ENCODE data around the gene LRRC4C. TPM values are rescaled to one million over a fixed set of nuclear protein-coding genes. Genes with fewer than 3 reads are reported as not detected.
A peak's percentile ranks its signal among the peaks of the same experiment; 100 is the strongest.

The LRRC4C gene
- total RNA-seq, 1 donor from 2014 or later = 5.5 TPM

DNA sequence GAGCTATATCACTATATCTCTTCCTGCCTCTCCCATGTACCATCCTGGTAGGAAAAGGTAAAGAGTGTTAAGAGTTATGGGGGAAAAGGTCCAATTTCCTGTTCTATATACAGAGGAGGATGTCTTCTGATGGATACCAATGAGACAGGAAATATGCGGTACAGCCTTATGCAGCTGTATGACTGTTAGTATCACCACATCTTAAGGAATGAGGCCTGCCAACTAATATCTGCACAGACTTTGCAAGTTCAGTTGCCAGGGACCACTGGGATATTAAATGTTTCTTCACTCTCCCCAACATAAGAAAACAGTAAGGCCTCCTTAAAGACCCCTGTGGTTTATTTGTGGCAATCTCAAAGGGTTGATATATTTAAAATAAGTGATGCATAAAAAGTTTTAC is 1182.5 kb downstream of the LRRC4C start:
- Mint-ChIP-seq H3K27me3 (ENCODE audit: low read depth) (no peaks in the 10 kb centered on the region), H3K4me1 (peaks cover 22% of the 10 kb centered on the region), H3K27ac (ENCODE audit: unreplicated experiment) (peak overlapping the region; percentile 23), H3K9me3 (no peaks in the 10 kb centered on the region), H3K4me3 (no peak overlapping the region), H3K36me3 (ENCODE audit: low read depth) (no peaks in the 10 kb centered on the region)
- DNase-seq (ENCODE audit: low read depth, low spot score) = no peak
- TF ChIP-seq, protein P1, sequence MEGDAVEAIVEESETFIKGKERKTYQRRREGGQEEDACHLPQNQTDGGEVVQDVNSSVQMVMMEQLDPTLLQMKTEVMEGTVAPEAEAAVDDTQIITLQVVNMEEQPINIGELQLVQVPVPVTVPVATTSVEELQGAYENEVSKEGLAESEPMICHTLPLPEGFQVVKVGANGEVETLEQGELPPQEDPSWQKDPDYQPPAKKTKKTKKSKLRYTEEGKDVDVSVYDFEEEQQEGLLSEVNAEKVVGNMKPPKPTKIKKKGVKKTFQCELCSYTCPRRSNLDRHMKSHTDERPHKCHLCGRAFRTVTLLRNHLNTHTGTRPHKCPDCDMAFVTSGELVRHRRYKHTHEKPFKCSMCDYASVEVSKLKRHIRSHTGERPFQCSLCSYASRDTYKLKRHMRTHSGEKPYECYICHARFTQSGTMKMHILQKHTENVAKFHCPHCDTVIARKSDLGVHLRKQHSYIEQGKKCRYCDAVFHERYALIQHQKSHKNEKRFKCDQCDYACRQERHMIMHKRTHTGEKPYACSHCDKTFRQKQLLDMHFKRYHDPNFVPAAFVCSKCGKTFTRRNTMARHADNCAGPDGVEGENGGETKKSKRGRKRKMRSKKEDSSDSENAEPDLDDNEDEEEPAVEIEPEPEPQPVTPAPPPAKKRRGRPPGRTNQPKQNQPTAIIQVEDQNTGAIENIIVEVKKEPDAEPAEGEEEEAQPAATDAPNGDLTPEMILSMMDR (conservative IDR thresholded peaks at IDR 0.05) = no peak

DNA sequence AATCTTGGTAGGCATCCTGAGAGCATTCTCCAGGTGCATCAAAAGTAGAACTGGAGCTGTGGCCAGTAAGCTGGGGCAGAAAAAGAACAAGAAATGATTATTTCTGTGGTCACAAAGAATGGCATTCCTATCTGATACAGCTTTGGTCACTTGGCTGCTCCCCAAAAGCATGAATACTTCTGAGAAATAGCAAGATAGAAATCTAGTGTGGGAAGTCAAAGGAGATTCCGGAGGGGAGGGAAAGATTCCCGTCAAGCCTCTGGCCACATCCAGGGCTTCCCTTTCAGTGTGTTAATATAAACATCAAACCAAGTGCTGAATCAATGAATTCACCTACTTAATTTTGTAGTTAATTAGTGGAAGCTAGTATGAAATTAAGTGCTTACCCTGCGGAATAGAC is 1185.4 kb downstream of the LRRC4C start:
- no peak for DNase-seq (ENCODE audit: low read depth, low spot score)
- Mint-ChIP-seq H3K4me3 (no peak overlapping the region), H3K36me3 (ENCODE audit: low read depth) (no peaks in the 10 kb centered on the region), H3K27ac (ENCODE audit: unreplicated experiment) (no peak overlapping the region), H3K9me3 (no peaks in the 10 kb centered on the region), H3K27me3 (ENCODE audit: low read depth) (no peaks in the 10 kb centered on the region), H3K4me1 (no peaks in the 10 kb centered on the region)
- TF ChIP-seq, protein P1 (conservative IDR thresholded peaks at IDR 0.05) = no peak

DNA sequence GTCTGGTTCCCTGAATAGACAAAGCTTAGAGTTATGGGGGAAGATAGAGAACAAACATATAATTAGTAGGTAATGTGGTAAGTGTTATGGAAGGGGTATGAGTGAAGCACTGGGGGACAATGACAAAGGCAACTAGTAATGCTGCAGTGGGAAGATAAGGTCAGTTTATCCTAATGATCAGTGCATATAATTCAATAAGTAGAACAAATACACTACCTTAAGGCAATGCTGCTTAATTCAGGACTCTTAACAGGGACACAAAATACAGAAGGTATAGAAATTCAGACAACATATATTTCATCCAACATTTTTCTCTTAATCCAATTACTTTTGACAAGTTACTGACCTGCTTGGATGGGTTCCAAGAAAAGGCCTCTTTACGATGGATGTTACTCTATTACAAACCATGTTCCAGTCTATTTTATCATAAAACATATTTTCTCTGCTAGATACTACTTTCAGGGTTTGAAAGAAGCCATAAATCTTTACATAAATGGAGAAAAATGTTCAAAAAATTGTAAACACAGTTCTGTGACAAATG is 1186.2 kb downstream of the LRRC4C start:
- Mint-ChIP-seq H3K9me3 (no peaks in the 10 kb centered on the region), H3K27ac (ENCODE audit: unreplicated experiment) (no peak overlapping the region), H3K4me3 (no peak overlapping the region), H3K27me3 (ENCODE audit: low read depth) (no peaks in the 10 kb centered on the region), H3K4me1 (no peaks in the 10 kb centered on the region), H3K36me3 (ENCODE audit: low read depth) (no peaks in the 10 kb centered on the region)
- no peak for DNase-seq (ENCODE audit: low read depth, low spot score)
- TF ChIP-seq, protein P1 (conservative IDR thresholded peaks at IDR 0.05) = no peak

DNA sequence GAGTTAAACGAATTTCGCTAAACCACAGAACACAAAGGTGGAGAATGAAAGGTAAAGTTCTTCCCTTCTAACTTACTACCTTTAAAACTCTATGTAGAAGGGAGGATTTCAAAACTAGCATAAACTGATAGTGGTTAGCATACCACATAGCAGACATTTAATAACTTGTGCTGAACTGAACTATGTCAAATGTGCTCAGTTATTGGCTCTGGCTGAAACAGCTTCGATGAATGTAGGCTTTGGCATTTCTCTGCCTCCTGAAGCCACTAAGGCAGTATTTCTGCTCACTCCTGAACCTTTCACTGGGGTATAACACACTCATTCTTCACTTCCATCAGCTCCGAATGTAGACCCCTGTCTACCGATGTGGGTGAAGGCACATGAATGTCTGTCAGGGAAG is 1188.1 kb downstream of the LRRC4C start:
- Mint-ChIP-seq H3K27ac (ENCODE audit: unreplicated experiment) (no peak overlapping the region), H3K36me3 (ENCODE audit: low read depth) (no peaks in the 10 kb centered on the region), H3K27me3 (ENCODE audit: low read depth) (no peaks in the 10 kb centered on the region), H3K4me1 (no peaks in the 10 kb centered on the region), H3K4me3 (no peak overlapping the region), H3K9me3 (no peaks in the 10 kb centered on the region)
- TF ChIP-seq, protein P1 (conservative IDR thresholded peaks at IDR 0.05) = no peak
- DNase-seq (ENCODE audit: low read depth, low spot score) = no peak

DNA sequence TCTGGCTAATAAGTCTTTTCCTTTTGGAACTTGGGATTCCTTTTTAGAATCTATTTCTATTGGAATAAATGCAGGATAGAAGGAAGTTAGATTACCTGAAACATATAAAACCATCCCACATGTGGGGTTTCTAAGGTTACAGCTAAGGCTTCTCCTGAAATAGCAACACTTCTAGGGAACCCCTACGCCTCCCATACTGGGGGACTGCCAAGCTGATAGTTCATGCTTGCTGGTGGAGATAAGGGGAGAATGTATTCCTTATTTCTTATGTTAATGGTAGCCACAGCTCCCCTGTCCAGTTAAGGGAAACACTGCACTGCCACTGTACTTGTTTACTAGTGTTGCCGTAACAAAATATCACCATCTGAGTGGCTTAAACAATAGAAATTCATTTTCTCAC is 1189.6 kb downstream of the LRRC4C start:
- Mint-ChIP-seq H3K4me1 (peaks cover 4% of the 10 kb centered on the region), H3K4me3 (no peak overlapping the region), H3K9me3 (no peaks in the 10 kb centered on the region), H3K27me3 (ENCODE audit: low read depth) (no peaks in the 10 kb centered on the region), H3K27ac (ENCODE audit: unreplicated experiment) (no peak overlapping the region), H3K36me3 (ENCODE audit: low read depth) (no peaks in the 10 kb centered on the region)
- TF ChIP-seq, protein P1 (conservative IDR thresholded peaks at IDR 0.05) = no peak
- no peak for DNase-seq (ENCODE audit: low read depth, low spot score)

Data from neural crest cell (in vitro differentiated cells).